Measurements from ENCODE around the gene KCNN3. TPM values are rescaled to one million over a fixed set of nuclear protein-coding genes. Genes with fewer than 3 reads are reported as not detected.

The KCNN3 gene
- total RNA-seq, 1 experiment from 2014 or later = 0.73 TPM

GRCh38 chr1:154664331-154665002, 205.6 kb downstream of the KCNN3 start:
- Histone ChIP-seq H3K4me1 (ENCODE audit: insufficient read depth, low read length, poor library complexity, severe bottlenecking) (peaks cover 9% of the 10 kb centered on the region), H3K4me3 (ENCODE audit: low read depth, low read length, poor library complexity, severe bottlenecking) (no peak overlapping the region), H3K27ac (ENCODE audit: low read depth, low read length, poor library complexity, severe bottlenecking) (no peak overlapping the region), H3K9me3 (ENCODE audit: low read depth, low read length, poor library complexity, severe bottlenecking) (no peaks in the 10 kb centered on the region), H3K36me3 (ENCODE audit: insufficient read depth, low read length, poor library complexity, severe bottlenecking) (no peaks in the 10 kb centered on the region), H3K27me3 (replicated peaks; ENCODE audit: insufficient read depth, low read depth, low read length, poor library complexity) (no peaks in the 10 kb centered on the region)
- no TSS peak for BruUV-seq (replicated peaks)
- ChIA-PET CTCF (no interaction called here), POLR2A (ENCODE audit: low non-redundant PET) (no interaction called here)
- no peak for DNase-seq (ENCODE audit: low spot score)
- TF ChIP-seq EZH2 (IDR thresholded peaks at IDR 0.05; ENCODE audit: borderline replicate concordance, low read depth, low read length, poor library complexity, severe bottlenecking) (no peak), CTCF (conservative IDR thresholded peaks at IDR 0.05; ENCODE audit: low read depth, low read length) (no peak)
- intact Hi-C loops (cut with micrococcal nuclease; ENCODE audit: unreplicated experiment) = loop anchor here (5.0 kb wide), 1 partner anchor 98 kb away; no protein-coding TSS in a partner anchor

GRCh38 chr1:154663471-154664060, 206.5 kb downstream of the KCNN3 start:
- ChIA-PET CTCF (no interaction called here), POLR2A (ENCODE audit: low non-redundant PET) (no interaction called here)
- Histone ChIP-seq H3K4me1 (ENCODE audit: insufficient read depth, low read length, poor library complexity, severe bottlenecking) (peaks cover 9% of the 10 kb centered on the region), H3K27me3 (replicated peaks; ENCODE audit: insufficient read depth, low read depth, low read length, poor library complexity) (no peaks in the 10 kb centered on the region), H3K27ac (ENCODE audit: low read depth, low read length, poor library complexity, severe bottlenecking) (no peak overlapping the region), H3K4me3 (ENCODE audit: low read depth, low read length, poor library complexity, severe bottlenecking) (no peak overlapping the region), H3K9me3 (ENCODE audit: low read depth, low read length, poor library complexity, severe bottlenecking) (no peaks in the 10 kb centered on the region), H3K36me3 (ENCODE audit: insufficient read depth, low read length, poor library complexity, severe bottlenecking) (no peaks in the 10 kb centered on the region)
- intact Hi-C loops (cut with micrococcal nuclease; ENCODE audit: unreplicated experiment) = no loop called here
- no TSS peak for BruUV-seq (replicated peaks)
- no peak for DNase-seq (ENCODE audit: low spot score)
- TF ChIP-seq CTCF (conservative IDR thresholded peaks at IDR 0.05; ENCODE audit: low read depth, low read length) = no peak

- ChIA-PET POLR2A (ENCODE audit: low non-redundant PET) (no interaction called here), CTCF (no interaction called here)
- Histone ChIP-seq H3K4me1 (ENCODE audit: insufficient read depth, low read length, poor library complexity, severe bottlenecking) (peaks cover 2% of the 10 kb centered on the region), H3K4me3 (ENCODE audit: low read depth, low read length, poor library complexity, severe bottlenecking) (no peak overlapping the region), H3K36me3 (ENCODE audit: insufficient read depth, low read length, poor library complexity, severe bottlenecking) (no peaks in the 10 kb centered on the region), H3K27me3 (replicated peaks; ENCODE audit: insufficient read depth, low read depth, low read length, poor library complexity) (peaks cover 20% of the 10 kb centered on the region), H3K9me3 (ENCODE audit: low read depth, low read length, poor library complexity, severe bottlenecking) (no peaks in the 10 kb centered on the region), H3K27ac (ENCODE audit: low read depth, low read length, poor library complexity, severe bottlenecking) (no peak overlapping the region)
- TF ChIP-seq CTCF (conservative IDR thresholded peaks at IDR 0.05; ENCODE audit: low read depth, low read length) = no peak
- no peak for TF ChIP-seq EZH2 (IDR thresholded peaks at IDR 0.05; ENCODE audit: borderline replicate concordance, low read depth, low read length, poor library complexity, severe bottlenecking)
- intact Hi-C loops (cut with micrococcal nuclease; ENCODE audit: unreplicated experiment) = no loop called here
- BruUV-seq (replicated peaks) = no TSS peak
- no peak for DNase-seq (ENCODE audit: low spot score)
Measured at GRCh38 chr1:154661110-154661509, 209.0 kb downstream of the KCNN3 start.
